Vagina (tissue), 2 donors: ENCODE results near the gene PWWP2A.

Experiments
- POLR2A ChIP-seq, 2 donors: fragments of 450-650 bp; IDR thresholded peaks; one replicate each; pipeline ENCODE4 v1.6.1; 2017; ENCODE audit warnings: antibody characterized with exemption in 2 of 2, mild to moderate bottlenecking in 2 of 2, moderate library complexity in 2 of 2
- TF ChIP-seq, protein P1 (sequence below), 3 experiments: fragments of 450-650 bp in 2 of 3; fragments of 200-600 bp in 1 of 3; sonication (generic) in 1 of 3; IDR thresholded peaks; one replicate each; pipeline ENCODE4 v1.5.1; 2017 to 2019; ENCODE audit warnings: antibody characterized with exemption in 3 of 3, mild to moderate bottlenecking in 2 of 3, moderate library complexity in 2 of 3

DNA sequence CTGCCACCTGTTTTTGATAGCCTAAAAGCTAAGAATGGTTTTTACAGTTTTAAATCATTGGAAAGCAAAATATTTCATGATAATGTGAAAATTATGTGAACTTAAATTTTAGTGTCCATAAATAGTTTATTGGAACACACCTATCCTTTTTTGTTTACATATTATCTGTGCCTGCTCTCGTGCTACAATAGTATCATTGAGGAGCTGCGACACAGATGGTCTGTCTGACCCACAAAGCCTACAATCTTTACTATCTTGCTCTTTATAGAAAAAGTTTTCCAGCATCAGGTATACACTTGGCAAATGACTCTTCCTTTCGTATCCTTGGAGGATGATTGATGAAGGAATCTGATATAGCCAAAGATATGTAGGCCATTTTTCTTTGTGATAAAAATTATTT lies 70.2 kb downstream of the PWWP2A start:
- TF ChIP-seq, protein P1, sequence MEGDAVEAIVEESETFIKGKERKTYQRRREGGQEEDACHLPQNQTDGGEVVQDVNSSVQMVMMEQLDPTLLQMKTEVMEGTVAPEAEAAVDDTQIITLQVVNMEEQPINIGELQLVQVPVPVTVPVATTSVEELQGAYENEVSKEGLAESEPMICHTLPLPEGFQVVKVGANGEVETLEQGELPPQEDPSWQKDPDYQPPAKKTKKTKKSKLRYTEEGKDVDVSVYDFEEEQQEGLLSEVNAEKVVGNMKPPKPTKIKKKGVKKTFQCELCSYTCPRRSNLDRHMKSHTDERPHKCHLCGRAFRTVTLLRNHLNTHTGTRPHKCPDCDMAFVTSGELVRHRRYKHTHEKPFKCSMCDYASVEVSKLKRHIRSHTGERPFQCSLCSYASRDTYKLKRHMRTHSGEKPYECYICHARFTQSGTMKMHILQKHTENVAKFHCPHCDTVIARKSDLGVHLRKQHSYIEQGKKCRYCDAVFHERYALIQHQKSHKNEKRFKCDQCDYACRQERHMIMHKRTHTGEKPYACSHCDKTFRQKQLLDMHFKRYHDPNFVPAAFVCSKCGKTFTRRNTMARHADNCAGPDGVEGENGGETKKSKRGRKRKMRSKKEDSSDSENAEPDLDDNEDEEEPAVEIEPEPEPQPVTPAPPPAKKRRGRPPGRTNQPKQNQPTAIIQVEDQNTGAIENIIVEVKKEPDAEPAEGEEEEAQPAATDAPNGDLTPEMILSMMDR (IDR thresholded peaks at IDR 0.05): no peak
- no peak for TF ChIP-seq POLR2A (IDR thresholded peaks at IDR 0.05)
